Neural cell (in vitro differentiated cells): ENCODE data around the gene TNFAIP8L1.

ENCODE experiments used
- CTCF ChIP-seq: fragments of 450-650 bp; IDR thresholded peaks from 2 replicates; pipeline ENCODE4 v1.5.1; 2014; ENCODE audit warnings: antibody characterized with exemption, mild to moderate bottlenecking, moderate library complexity; ENCODE audit not compliant: poor library complexity, severe bottlenecking
- EZH2 ChIP-seq: fragments of 200-600, 300-800 bp; shearing (Covaris generic), sonication (generic); IDR thresholded peaks from 2 replicates; pipeline ENCODE4 v1.6.1; 2014; ENCODE audit warnings: antibody characterized with exemption, low read length, borderline replicate concordance, mild to moderate bottlenecking; ENCODE audit not compliant: insufficient read depth, poor library complexity, severe bottlenecking
- POLR2AphosphoS5 ChIP-seq: IDR thresholded peaks from 2 replicates; pipeline ENCODE4 v1.6.1; 2012
- REST ChIP-seq: IDR thresholded peaks from 2 replicates; pipeline ENCODE4 v1.6.1; 2012; ENCODE audit warnings: borderline replicate concordance

- TF ChIP-seq CTCF (no peak), POLR2AphosphoS5 (no peak), EZH2 (no peak), REST (no peak)
Measured at GRCh38 chr19:4701557-4701956, 62.2 kb downstream of the TNFAIP8L1 start.
